Measurements from ENCODE around the gene PRDX1.

DNA sequence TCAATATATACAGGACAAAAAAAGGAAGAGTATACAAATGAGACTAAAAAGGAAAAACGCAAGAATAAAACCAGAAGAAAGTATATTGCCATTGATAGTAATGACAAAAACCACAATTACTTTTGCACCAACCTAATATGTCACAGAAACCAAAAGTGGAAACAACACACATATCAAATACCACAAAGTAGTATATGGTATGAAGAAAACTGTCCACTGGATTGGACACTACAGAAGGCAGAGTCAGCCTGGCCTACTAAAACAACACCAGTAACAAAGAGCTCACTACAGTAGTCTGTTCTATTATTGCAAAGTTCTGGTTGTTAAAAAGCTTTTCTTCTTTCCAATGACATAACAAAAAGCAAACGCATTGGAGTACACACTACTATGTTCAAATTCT is 48.4 kb downstream of the PRDX1 start:
- TF ChIP-seq, protein P1, sequence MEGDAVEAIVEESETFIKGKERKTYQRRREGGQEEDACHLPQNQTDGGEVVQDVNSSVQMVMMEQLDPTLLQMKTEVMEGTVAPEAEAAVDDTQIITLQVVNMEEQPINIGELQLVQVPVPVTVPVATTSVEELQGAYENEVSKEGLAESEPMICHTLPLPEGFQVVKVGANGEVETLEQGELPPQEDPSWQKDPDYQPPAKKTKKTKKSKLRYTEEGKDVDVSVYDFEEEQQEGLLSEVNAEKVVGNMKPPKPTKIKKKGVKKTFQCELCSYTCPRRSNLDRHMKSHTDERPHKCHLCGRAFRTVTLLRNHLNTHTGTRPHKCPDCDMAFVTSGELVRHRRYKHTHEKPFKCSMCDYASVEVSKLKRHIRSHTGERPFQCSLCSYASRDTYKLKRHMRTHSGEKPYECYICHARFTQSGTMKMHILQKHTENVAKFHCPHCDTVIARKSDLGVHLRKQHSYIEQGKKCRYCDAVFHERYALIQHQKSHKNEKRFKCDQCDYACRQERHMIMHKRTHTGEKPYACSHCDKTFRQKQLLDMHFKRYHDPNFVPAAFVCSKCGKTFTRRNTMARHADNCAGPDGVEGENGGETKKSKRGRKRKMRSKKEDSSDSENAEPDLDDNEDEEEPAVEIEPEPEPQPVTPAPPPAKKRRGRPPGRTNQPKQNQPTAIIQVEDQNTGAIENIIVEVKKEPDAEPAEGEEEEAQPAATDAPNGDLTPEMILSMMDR (IDR thresholded peaks at IDR 0.05) = no peak
- TF ChIP-seq POLR2AphosphoS5 (IDR thresholded peaks at IDR 0.05) = no peak
